ENCODE results near the gene APBA1.

Gene APBA1

GRCh38 chr9:69632768-69633167 is 39.4 kb downstream of the APBA1 start:
- Histone ChIP-seq H3K4me3 (ENCODE audit: low read depth, low read length) (no peak overlapping the region), H3K27ac (ENCODE audit: low read depth, low read length) (no peak overlapping the region), H3K27me3 (ENCODE audit: insufficient read depth, low read length) (no peaks in the 10 kb centered on the region), H3K79me2 (ENCODE audit: control insufficient read depth, insufficient read depth, low read length, unreplicated experiment) (no peaks in the 10 kb centered on the region), H2AFZ (ENCODE audit: low read length, unreplicated experiment) (no peak overlapping the region), H3K36me3 (ENCODE audit: insufficient read depth, low read length) (no peaks in the 10 kb centered on the region), H3K4me1 (ENCODE audit: control insufficient read depth, insufficient read depth, low read length, unreplicated experiment) (peaks cover 7% of the 10 kb centered on the region)

- Histone ChIP-seq H3K4me3 (ENCODE audit: low read depth, low read length) (no peak overlapping the region), H2AFZ (ENCODE audit: low read length, unreplicated experiment) (no peak overlapping the region), H3K27me3 (ENCODE audit: insufficient read depth, low read length) (no peaks in the 10 kb centered on the region), H3K27ac (ENCODE audit: low read depth, low read length) (no peak overlapping the region), H3K4me1 (ENCODE audit: control insufficient read depth, insufficient read depth, low read length, unreplicated experiment) (no peaks in the 10 kb centered on the region), H3K36me3 (ENCODE audit: insufficient read depth, low read length) (no peaks in the 10 kb centered on the region), H3K79me2 (ENCODE audit: control insufficient read depth, insufficient read depth, low read length, unreplicated experiment) (no peaks in the 10 kb centered on the region)
Measured at GRCh38 chr9:69627281-69627680, 44.9 kb downstream of the APBA1 start.

GRCh38 chr9:69623276-69623675 is 48.9 kb downstream of the APBA1 start:
- H3K79me2 ChIP-seq (ENCODE audit: control insufficient read depth, insufficient read depth, low read length, unreplicated experiment), result no peaks in the 10 kb centered on the region
- no peaks in the 10 kb centered on the region for H3K36me3 ChIP-seq (ENCODE audit: insufficient read depth, low read length)
- H3K27me3 ChIP-seq (ENCODE audit: insufficient read depth, low read length), result no peaks in the 10 kb centered on the region
- no peak overlapping the region for H3K4me3 ChIP-seq (ENCODE audit: low read depth, low read length)
- no peak overlapping the region for H2AFZ ChIP-seq (ENCODE audit: low read length, unreplicated experiment)
- no peak overlapping the region for H3K27ac ChIP-seq (ENCODE audit: low read depth, low read length)
- no peaks in the 10 kb centered on the region for H3K4me1 ChIP-seq (ENCODE audit: control insufficient read depth, insufficient read depth, low read length, unreplicated experiment)

DNA sequence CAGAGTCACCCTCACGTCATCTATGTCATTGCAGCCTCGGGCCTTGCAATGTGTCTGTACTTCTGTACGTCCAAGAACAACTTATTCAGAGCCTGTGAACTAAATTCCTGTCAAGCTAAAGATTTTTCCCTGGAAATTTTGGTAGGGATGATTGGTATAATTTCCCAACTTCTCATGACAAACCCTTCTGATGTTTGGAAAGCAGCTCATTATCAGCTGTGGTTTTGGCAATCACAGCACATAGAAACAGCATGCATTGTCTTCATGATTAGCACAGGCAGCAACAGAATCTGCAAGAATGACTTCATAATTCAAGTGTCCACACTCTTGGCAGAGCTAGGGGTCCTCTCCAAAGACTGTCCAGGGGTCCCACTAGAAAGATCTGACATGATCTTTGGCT is 49.5 kb downstream of the APBA1 start:
- no peak overlapping the region for H3K27ac ChIP-seq (ENCODE audit: low read depth, low read length)
- no peaks in the 10 kb centered on the region for H3K4me1 ChIP-seq (ENCODE audit: control insufficient read depth, insufficient read depth, low read length, unreplicated experiment)
- no peak overlapping the region for H2AFZ ChIP-seq (ENCODE audit: low read length, unreplicated experiment)
- no peaks in the 10 kb centered on the region for H3K36me3 ChIP-seq (ENCODE audit: insufficient read depth, low read length)
- H3K27me3 ChIP-seq (ENCODE audit: insufficient read depth, low read length), result no peaks in the 10 kb centered on the region
- no peak overlapping the region for H3K4me3 ChIP-seq (ENCODE audit: low read depth, low read length)
- H3K79me2 ChIP-seq (ENCODE audit: control insufficient read depth, insufficient read depth, low read length, unreplicated experiment), result no peaks in the 10 kb centered on the region

GRCh38 chr9:69621730-69622460 is 50.3 kb downstream of the APBA1 start:
- Histone ChIP-seq H3K36me3 (ENCODE audit: insufficient read depth, low read length) (no peaks in the 10 kb centered on the region), H3K27ac (ENCODE audit: low read depth, low read length) (no peak overlapping the region), H3K4me3 (ENCODE audit: low read depth, low read length) (no peak overlapping the region), H3K27me3 (ENCODE audit: insufficient read depth, low read length) (no peaks in the 10 kb centered on the region), H2AFZ (ENCODE audit: low read length, unreplicated experiment) (no peak overlapping the region), H3K79me2 (ENCODE audit: control insufficient read depth, insufficient read depth, low read length, unreplicated experiment) (no peaks in the 10 kb centered on the region), H3K4me1 (ENCODE audit: control insufficient read depth, insufficient read depth, low read length, unreplicated experiment) (no peaks in the 10 kb centered on the region)

DNA sequence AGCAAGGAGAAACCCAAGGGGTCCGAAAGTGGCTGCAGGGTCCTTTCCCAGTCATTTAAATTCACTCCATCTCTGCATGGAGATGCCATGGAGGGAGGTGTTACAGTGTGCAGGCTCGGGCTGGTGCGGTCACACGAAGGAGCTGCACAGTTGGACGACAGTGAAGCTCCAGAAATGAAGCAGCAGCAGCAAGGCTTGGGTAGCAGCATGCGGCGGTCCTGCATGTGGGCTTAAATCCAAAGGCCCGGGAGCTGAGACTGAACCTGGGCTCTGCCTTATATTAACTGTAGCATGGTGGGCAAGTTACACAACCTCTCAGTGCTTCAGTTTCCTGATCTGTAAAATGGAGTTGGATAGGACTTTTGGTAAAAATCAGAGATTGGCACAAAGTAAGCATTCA is 51.4 kb downstream of the APBA1 start:
- Histone ChIP-seq H3K27ac (ENCODE audit: low read depth, low read length) (no peak overlapping the region), H3K36me3 (ENCODE audit: insufficient read depth, low read length) (no peaks in the 10 kb centered on the region), H2AFZ (ENCODE audit: low read length, unreplicated experiment) (no peak overlapping the region), H3K27me3 (ENCODE audit: insufficient read depth, low read length) (no peaks in the 10 kb centered on the region), H3K4me1 (ENCODE audit: control insufficient read depth, insufficient read depth, low read length, unreplicated experiment) (no peaks in the 10 kb centered on the region), H3K79me2 (ENCODE audit: control insufficient read depth, insufficient read depth, low read length, unreplicated experiment) (no peaks in the 10 kb centered on the region), H3K4me3 (ENCODE audit: low read depth, low read length) (no peak overlapping the region)

GRCh38 chr9:69619233-69619632 is 52.9 kb downstream of the APBA1 start:
- Histone ChIP-seq H3K27ac (ENCODE audit: low read depth, low read length) (no peak overlapping the region), H3K4me3 (ENCODE audit: low read depth, low read length) (no peak overlapping the region), H3K4me1 (ENCODE audit: control insufficient read depth, insufficient read depth, low read length, unreplicated experiment) (no peaks in the 10 kb centered on the region), H3K36me3 (ENCODE audit: insufficient read depth, low read length) (no peaks in the 10 kb centered on the region), H3K79me2 (ENCODE audit: control insufficient read depth, insufficient read depth, low read length, unreplicated experiment) (no peaks in the 10 kb centered on the region), H2AFZ (ENCODE audit: low read length, unreplicated experiment) (no peak overlapping the region), H3K27me3 (ENCODE audit: insufficient read depth, low read length) (no peaks in the 10 kb centered on the region)

GRCh38 chr9:69617006-69617405 is 55.2 kb downstream of the APBA1 start:
- no peaks in the 10 kb centered on the region for H3K4me1 ChIP-seq (ENCODE audit: control insufficient read depth, insufficient read depth, low read length, unreplicated experiment)
- no peak overlapping the region for H3K27ac ChIP-seq (ENCODE audit: low read depth, low read length)
- no peaks in the 10 kb centered on the region for H3K27me3 ChIP-seq (ENCODE audit: insufficient read depth, low read length)
- no peak overlapping the region for H2AFZ ChIP-seq (ENCODE audit: low read length, unreplicated experiment)
- no peak overlapping the region for H3K4me3 ChIP-seq (ENCODE audit: low read depth, low read length)
- H3K36me3 ChIP-seq (ENCODE audit: insufficient read depth, low read length), result no peaks in the 10 kb centered on the region
- H3K79me2 ChIP-seq (ENCODE audit: control insufficient read depth, insufficient read depth, low read length, unreplicated experiment), result no peaks in the 10 kb centered on the region

DNA sequence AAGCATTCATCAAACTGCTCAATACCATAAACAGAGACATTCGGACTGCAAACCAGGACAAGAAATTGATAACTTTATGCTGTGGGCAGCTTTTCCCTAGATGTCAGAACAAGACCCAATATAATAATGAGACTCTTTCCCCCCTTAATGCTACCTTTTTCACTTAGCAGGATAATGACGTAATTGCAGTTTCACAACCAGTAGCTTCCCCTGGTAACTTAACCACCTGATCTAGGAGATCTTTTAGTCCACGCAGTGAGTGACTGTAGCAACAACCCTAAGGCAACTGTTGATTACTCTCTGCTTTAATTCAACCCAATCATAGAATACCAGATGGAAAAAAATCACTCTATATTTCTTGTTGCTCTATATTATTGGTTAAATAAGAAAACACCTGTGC is 56.3 kb downstream of the APBA1 start:
- H3K27me3 ChIP-seq (ENCODE audit: insufficient read depth, low read length), result no peaks in the 10 kb centered on the region
- no peak overlapping the region for H2AFZ ChIP-seq (ENCODE audit: low read length, unreplicated experiment)
- H3K36me3 ChIP-seq (ENCODE audit: insufficient read depth, low read length), result no peaks in the 10 kb centered on the region

DNA sequence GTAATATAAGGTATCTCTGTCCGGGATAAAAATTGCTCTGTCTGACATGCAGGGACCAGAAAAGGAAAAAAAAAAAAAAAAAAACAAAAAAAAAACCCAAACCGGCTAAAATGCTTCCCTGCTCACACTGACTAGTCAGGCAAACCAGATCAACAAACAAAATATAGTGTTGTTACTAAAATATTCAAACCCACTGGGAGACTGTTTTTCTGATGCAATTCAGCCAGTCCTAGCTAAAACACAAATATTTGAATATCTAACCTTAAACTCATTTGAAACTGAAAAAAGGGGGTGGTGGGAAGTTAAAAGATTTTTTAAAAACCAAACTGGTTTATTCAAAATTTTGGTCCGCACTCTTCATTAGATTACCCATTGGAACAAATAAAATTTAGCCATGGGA is 61.0 kb downstream of the APBA1 start:
- Histone ChIP-seq H2AFZ (ENCODE audit: low read length, unreplicated experiment) (no peak overlapping the region), H3K27me3 (ENCODE audit: insufficient read depth, low read length) (no peaks in the 10 kb centered on the region), H3K79me2 (ENCODE audit: control insufficient read depth, insufficient read depth, low read length, unreplicated experiment) (no peaks in the 10 kb centered on the region), H3K4me3 (ENCODE audit: low read depth, low read length) (no peak overlapping the region), H3K4me1 (ENCODE audit: control insufficient read depth, insufficient read depth, low read length, unreplicated experiment) (no peaks in the 10 kb centered on the region), H3K36me3 (ENCODE audit: insufficient read depth, low read length) (no peaks in the 10 kb centered on the region), H3K27ac (ENCODE audit: low read depth, low read length) (no peak overlapping the region)

More for the DNA sequence above, 56.3 kb downstream of the APBA1 start:
- no peaks in the 10 kb centered on the region for H3K79me2 ChIP-seq (ENCODE audit: control insufficient read depth, insufficient read depth, low read length, unreplicated experiment)
- H3K4me3 ChIP-seq (ENCODE audit: low read depth, low read length), result no peak overlapping the region
- H3K4me1 ChIP-seq (ENCODE audit: control insufficient read depth, insufficient read depth, low read length, unreplicated experiment), result no peaks in the 10 kb centered on the region
- no peak overlapping the region for H3K27ac ChIP-seq (ENCODE audit: low read depth, low read length)

DNA sequence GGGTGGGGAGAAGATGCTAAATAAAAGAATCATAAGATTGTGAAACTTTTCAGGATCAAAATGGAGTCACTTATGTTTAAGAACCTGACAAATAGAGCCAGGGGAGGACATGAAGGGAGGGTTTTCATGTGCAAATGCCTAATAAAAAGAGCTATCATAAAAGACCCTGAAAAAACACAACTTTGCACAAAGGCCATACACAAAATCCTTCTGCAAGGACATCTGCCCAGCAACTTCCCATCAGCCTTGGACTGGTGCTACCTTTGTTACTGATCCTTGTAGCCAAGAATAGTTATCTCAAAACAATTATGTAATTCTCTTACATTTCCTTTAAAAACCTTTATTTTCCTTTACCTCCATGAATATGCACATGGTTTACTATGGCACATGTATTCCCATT is 63.0 kb downstream of the APBA1 start:
- no peaks in the 10 kb centered on the region for H3K27me3 ChIP-seq (ENCODE audit: insufficient read depth, low read length)
- no peaks in the 10 kb centered on the region for H3K36me3 ChIP-seq (ENCODE audit: insufficient read depth, low read length)

More for the DNA sequence above, 63.0 kb downstream of the APBA1 start:
- Histone ChIP-seq H3K27ac (ENCODE audit: low read depth, low read length) (no peak overlapping the region), H2AFZ (ENCODE audit: low read length, unreplicated experiment) (no peak overlapping the region), H3K4me1 (ENCODE audit: control insufficient read depth, insufficient read depth, low read length, unreplicated experiment) (no peaks in the 10 kb centered on the region), H3K79me2 (ENCODE audit: control insufficient read depth, insufficient read depth, low read length, unreplicated experiment) (no peaks in the 10 kb centered on the region), H3K4me3 (ENCODE audit: low read depth, low read length) (no peak overlapping the region)
